MM.1S (cell line): ENCODE results near the gene RUFY4.

Experiments used
- CTCF ChIP-seq: fragments of 300-600 bp; sonication (generic); IDR thresholded peaks from 2 replicates; pipeline ENCODE4 v1.5.1; 2016; ENCODE audit warnings: antibody characterized with exemption, low read length, mixed read lengths
- EZH2phosphoT487 ChIP-seq: fragments of 300-600 bp; sonication (generic); IDR thresholded peaks from 2 replicates; pipeline ENCODE4 v1.6.1; 2018; ENCODE audit warnings: antibody characterized with exemption, low read length

GRCh38 chr2:218046238-218046637 lies 22.8 kb upstream of the RUFY4 start:
- TF ChIP-seq CTCF, result no peak
- no peak for TF ChIP-seq EZH2phosphoT487
